ENCODE data around the gene SLFN12L.

The SLFN12L gene

GRCh38 chr17:35548978-35549377 is 11.5 kb upstream of the SLFN12L start:
- no peak overlapping the region for H2AK5ac ChIP-seq (ENCODE audit: low read length)

DNA sequence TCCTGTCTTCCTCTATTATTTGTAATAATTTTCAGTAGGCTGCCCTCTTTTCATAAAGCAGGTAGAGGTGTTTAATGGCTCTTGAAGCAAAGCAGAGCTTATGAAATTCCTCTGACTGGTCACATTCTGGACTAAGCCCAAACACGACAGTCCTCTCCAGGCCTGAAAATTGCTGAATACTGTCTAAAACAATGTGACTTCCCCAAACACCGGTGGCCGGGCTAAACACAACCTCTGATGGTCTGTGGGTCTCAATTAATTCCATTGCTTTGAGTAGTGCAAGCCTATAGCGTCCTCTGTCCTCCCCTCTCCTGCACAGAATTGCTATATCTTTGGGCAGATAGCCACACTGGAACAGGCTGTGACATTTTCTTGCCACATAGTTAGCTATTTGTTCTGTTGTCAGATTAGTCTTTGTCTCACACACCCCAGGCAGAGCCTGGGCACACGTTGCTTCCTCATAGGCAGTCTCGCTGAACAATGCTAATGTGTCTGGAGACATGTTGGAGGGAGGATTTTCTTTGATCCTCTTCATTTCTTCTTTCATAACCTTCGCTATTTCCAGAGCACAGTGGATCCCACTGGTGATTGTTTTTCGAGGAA is 10.8 kb upstream of the SLFN12L start:
- Histone ChIP-seq H2BK15ac (replicated peaks; ENCODE audit: low read depth) (no peak overlapping the region), H3K27ac (ENCODE audit: low read depth, low read length) (no peak overlapping the region), H3K9ac (ENCODE audit: low read length) (no peak overlapping the region), H4K5ac (ENCODE audit: low read length) (no peak overlapping the region), H3K4ac (ENCODE audit: low read depth, low read length) (no peak overlapping the region), H4K8ac (ENCODE audit: low read depth, low read length) (no peak overlapping the region), H3K79me1 (ENCODE audit: low read length) (no peaks in the 10 kb centered on the region), H3K4me1 (ENCODE audit: control insufficient read depth, low read depth, low read length) (no peaks in the 10 kb centered on the region), H3K23ac (ENCODE audit: low read length) (no peak overlapping the region), H2BK120ac (ENCODE audit: low read depth, low read length) (no peak overlapping the region), H2AK5ac (ENCODE audit: low read length) (no peak overlapping the region), H3K18ac (ENCODE audit: low read length) (no peak overlapping the region), H3K4me2 (ENCODE audit: low read length) (no peak overlapping the region), H3K79me2 (ENCODE audit: control insufficient read depth, insufficient read depth, low read length) (no peaks in the 10 kb centered on the region), H3K27me3 (ENCODE audit: insufficient read depth, low read length, poor library complexity) (no peaks in the 10 kb centered on the region), H3K56ac (ENCODE audit: low read length) (no peak overlapping the region), H2BK5ac (ENCODE audit: low read length) (no peak overlapping the region), H3K36me3 (ENCODE audit: control insufficient read depth, insufficient read depth, low read length) (no peaks in the 10 kb centered on the region), H3K4me3 (ENCODE audit: low read length) (no peak overlapping the region)
- no peak for DNase-seq
- no CpG with 5 or more reads among the region's 8 CpGs for WGBS (ENCODE audit: extremely low coverage, insufficient coverage, low lambda C conversion rate)

More at GRCh38 chr17:35548978-35549377, 11.5 kb upstream of the SLFN12L start:
- Histone ChIP-seq H3K27ac (ENCODE audit: low read depth, low read length) (no peak overlapping the region), H3K23ac (ENCODE audit: low read length) (no peak overlapping the region), H2BK15ac (replicated peaks; ENCODE audit: low read depth) (no peak overlapping the region), H3K36me3 (ENCODE audit: control insufficient read depth, insufficient read depth, low read length) (no peaks in the 10 kb centered on the region), H4K8ac (ENCODE audit: low read depth, low read length) (no peak overlapping the region), H3K9ac (ENCODE audit: low read length) (no peak overlapping the region), H3K4me2 (ENCODE audit: low read length) (no peak overlapping the region), H2BK120ac (ENCODE audit: low read depth, low read length) (no peak overlapping the region), H3K4ac (ENCODE audit: low read depth, low read length) (no peak overlapping the region), H4K5ac (ENCODE audit: low read length) (no peak overlapping the region), H2BK5ac (ENCODE audit: low read length) (no peak overlapping the region), H3K18ac (ENCODE audit: low read length) (no peak overlapping the region), H3K79me1 (ENCODE audit: low read length) (no peaks in the 10 kb centered on the region), H3K4me3 (ENCODE audit: low read length) (no peak overlapping the region), H3K4me1 (ENCODE audit: control insufficient read depth, low read depth, low read length) (no peaks in the 10 kb centered on the region), H3K27me3 (ENCODE audit: insufficient read depth, low read length, poor library complexity) (no peaks in the 10 kb centered on the region), H3K56ac (ENCODE audit: low read length) (no peak overlapping the region), H3K79me2 (ENCODE audit: control insufficient read depth, insufficient read depth, low read length) (no peaks in the 10 kb centered on the region)
- WGBS (ENCODE audit: extremely low coverage, insufficient coverage, low lambda C conversion rate), result no CpG with 5 or more reads among the region's 1 CpG
- no peak for DNase-seq

- no peak overlapping the region for H3K23ac ChIP-seq (ENCODE audit: low read length)
- no peak overlapping the region for H3K4me2 ChIP-seq (ENCODE audit: low read length)
- H3K4me3 ChIP-seq (ENCODE audit: low read length), result no peak overlapping the region
- no peaks in the 10 kb centered on the region for H3K36me3 ChIP-seq (ENCODE audit: control insufficient read depth, insufficient read depth, low read length)
- no peak overlapping the region for H3K56ac ChIP-seq (ENCODE audit: low read length)
- no peak for DNase-seq
- H3K27ac ChIP-seq (ENCODE audit: low read depth, low read length), result no peak overlapping the region
- no peaks in the 10 kb centered on the region for H3K79me1 ChIP-seq (ENCODE audit: low read length)
- H3K79me2 ChIP-seq (ENCODE audit: control insufficient read depth, insufficient read depth, low read length), result no peaks in the 10 kb centered on the region
- H4K5ac ChIP-seq (ENCODE audit: low read length), result no peak overlapping the region
- H3K4me1 ChIP-seq (ENCODE audit: control insufficient read depth, low read depth, low read length), result no peaks in the 10 kb centered on the region
- no peaks in the 10 kb centered on the region for H3K27me3 ChIP-seq (ENCODE audit: insufficient read depth, low read length, poor library complexity)
- H3K4ac ChIP-seq (ENCODE audit: low read depth, low read length), result no peak overlapping the region
- H2BK15ac ChIP-seq (replicated peaks; ENCODE audit: low read depth), result no peak overlapping the region
- no peak overlapping the region for H3K18ac ChIP-seq (ENCODE audit: low read length)
- H2BK5ac ChIP-seq (ENCODE audit: low read length), result no peak overlapping the region
- no CpG with 5 or more reads among the region's 1 CpG for WGBS (ENCODE audit: extremely low coverage, insufficient coverage, low lambda C conversion rate)
- H4K8ac ChIP-seq (ENCODE audit: low read depth, low read length), result no peak overlapping the region
- no peak overlapping the region for H2AK5ac ChIP-seq (ENCODE audit: low read length)
- H2BK120ac ChIP-seq (ENCODE audit: low read depth, low read length), result no peak overlapping the region
- H3K9ac ChIP-seq (ENCODE audit: low read length), result no peak overlapping the region
Measured at GRCh38 chr17:35546487-35546886, 9.0 kb upstream of the SLFN12L start.

DNA sequence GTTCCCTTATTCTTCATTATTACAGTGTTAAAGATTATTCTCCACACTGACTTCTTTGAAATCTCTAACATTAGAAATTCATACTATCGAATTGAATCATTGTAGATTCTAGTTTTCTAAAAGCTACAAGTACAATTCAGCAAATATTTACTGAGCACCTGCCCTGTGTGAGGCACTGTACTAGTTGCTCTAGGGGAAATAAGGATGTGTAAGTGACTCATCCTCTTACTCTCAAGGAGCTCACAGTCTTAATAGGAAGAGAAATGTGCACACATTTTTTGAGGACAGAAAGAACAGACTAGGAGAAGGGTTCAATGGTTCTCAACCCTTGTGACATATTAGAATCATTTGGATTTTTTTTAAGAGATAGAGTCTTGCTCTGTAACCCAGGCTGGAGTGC is 7.7 kb upstream of the SLFN12L start:
- H3K18ac ChIP-seq (ENCODE audit: low read length), result no peak overlapping the region
- H4K5ac ChIP-seq (ENCODE audit: low read length), result no peak overlapping the region
- no peak for DNase-seq
- no peaks in the 10 kb centered on the region for H3K4me1 ChIP-seq (ENCODE audit: control insufficient read depth, low read depth, low read length)
- no peaks in the 10 kb centered on the region for H3K27me3 ChIP-seq (ENCODE audit: insufficient read depth, low read length, poor library complexity)
- H2BK15ac ChIP-seq (replicated peaks; ENCODE audit: low read depth), result no peak overlapping the region
- H3K79me1 ChIP-seq (ENCODE audit: low read length), result no peaks in the 10 kb centered on the region
- H3K56ac ChIP-seq (ENCODE audit: low read length), result no peak overlapping the region
- H2BK5ac ChIP-seq (ENCODE audit: low read length), result no peak overlapping the region
- H3K9ac ChIP-seq (ENCODE audit: low read length), result no peak overlapping the region
- H4K8ac ChIP-seq (ENCODE audit: low read depth, low read length), result no peak overlapping the region
- no peak overlapping the region for H2AK5ac ChIP-seq (ENCODE audit: low read length)
- H3K27ac ChIP-seq (ENCODE audit: low read depth, low read length), result no peak overlapping the region
- no peak overlapping the region for H2BK120ac ChIP-seq (ENCODE audit: low read depth, low read length)
- no peak overlapping the region for H3K4me2 ChIP-seq (ENCODE audit: low read length)
- H3K79me2 ChIP-seq (ENCODE audit: control insufficient read depth, insufficient read depth, low read length), result no peaks in the 10 kb centered on the region
- H3K36me3 ChIP-seq (ENCODE audit: control insufficient read depth, insufficient read depth, low read length), result no peaks in the 10 kb centered on the region
- no CpG with 5 or more reads among the region's 1 CpG for WGBS (ENCODE audit: extremely low coverage, insufficient coverage, low lambda C conversion rate)
- no peak overlapping the region for H3K4ac ChIP-seq (ENCODE audit: low read depth, low read length)
- H3K23ac ChIP-seq (ENCODE audit: low read length), result no peak overlapping the region
- no peak overlapping the region for H3K4me3 ChIP-seq (ENCODE audit: low read length)

GRCh38 chr17:35543856-35544255 is 6.4 kb upstream of the SLFN12L start:
- no peak overlapping the region for H3K56ac ChIP-seq (ENCODE audit: low read length)
- H3K4me3 ChIP-seq (ENCODE audit: low read length), result no peak overlapping the region
- no peaks in the 10 kb centered on the region for H3K79me2 ChIP-seq (ENCODE audit: control insufficient read depth, insufficient read depth, low read length)
- DNase-seq, result no peak
- H3K27me3 ChIP-seq (ENCODE audit: insufficient read depth, low read length, poor library complexity), result no peaks in the 10 kb centered on the region
- no peak overlapping the region for H2BK5ac ChIP-seq (ENCODE audit: low read length)
- H3K4ac ChIP-seq (ENCODE audit: low read depth, low read length), result no peak overlapping the region
- H2AK5ac ChIP-seq (ENCODE audit: low read length), result no peak overlapping the region
- no peak overlapping the region for H3K18ac ChIP-seq (ENCODE audit: low read length)
- no peaks in the 10 kb centered on the region for H3K79me1 ChIP-seq (ENCODE audit: low read length)
- H3K36me3 ChIP-seq (ENCODE audit: control insufficient read depth, insufficient read depth, low read length), result no peaks in the 10 kb centered on the region
- H2BK120ac ChIP-seq (ENCODE audit: low read depth, low read length), result no peak overlapping the region
- H2BK15ac ChIP-seq (replicated peaks; ENCODE audit: low read depth), result no peak overlapping the region
- H3K27ac ChIP-seq (ENCODE audit: low read depth, low read length), result no peak overlapping the region
- no peak overlapping the region for H4K8ac ChIP-seq (ENCODE audit: low read depth, low read length)
- no peak overlapping the region for H3K4me2 ChIP-seq (ENCODE audit: low read length)
- H3K23ac ChIP-seq (ENCODE audit: low read length), result no peak overlapping the region
- WGBS (ENCODE audit: extremely low coverage, insufficient coverage, low lambda C conversion rate), result no CpG with 5 or more reads among the region's 1 CpG
- H3K9ac ChIP-seq (ENCODE audit: low read length), result no peak overlapping the region
- H4K5ac ChIP-seq (ENCODE audit: low read length), result no peak overlapping the region
- H3K4me1 ChIP-seq (ENCODE audit: control insufficient read depth, low read depth, low read length), result no peaks in the 10 kb centered on the region

DNA sequence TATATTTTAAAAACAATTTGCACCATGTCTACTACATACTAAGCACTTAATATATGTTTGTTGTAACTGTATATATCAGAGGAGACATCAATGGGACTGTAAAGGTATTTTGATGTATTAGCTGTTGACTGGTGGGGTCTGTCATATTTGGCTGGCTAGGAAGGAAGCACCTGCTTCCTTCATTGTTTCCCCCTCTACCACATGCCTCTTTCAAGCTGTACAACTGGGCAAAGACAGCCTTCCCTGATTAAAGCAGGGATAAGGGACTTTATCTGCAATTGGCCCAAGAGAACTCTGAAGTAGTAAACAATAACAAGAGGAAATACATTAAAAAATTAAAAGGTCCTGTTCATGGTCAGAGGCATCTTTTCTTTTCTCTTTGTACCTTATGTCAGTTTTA is 5.5 kb upstream of the SLFN12L start:
- no peak overlapping the region for H3K4me3 ChIP-seq (ENCODE audit: low read length)
- H3K27ac ChIP-seq (ENCODE audit: low read depth, low read length), result no peak overlapping the region
- H2BK120ac ChIP-seq (ENCODE audit: low read depth, low read length), result no peak overlapping the region
- H3K79me1 ChIP-seq (ENCODE audit: low read length), result no peaks in the 10 kb centered on the region
- H2BK5ac ChIP-seq (ENCODE audit: low read length), result no peak overlapping the region
- H2BK15ac ChIP-seq (replicated peaks; ENCODE audit: low read depth), result no peak overlapping the region
- H3K56ac ChIP-seq (ENCODE audit: low read length), result no peak overlapping the region
- no peak overlapping the region for H4K8ac ChIP-seq (ENCODE audit: low read depth, low read length)
- H3K27me3 ChIP-seq (ENCODE audit: insufficient read depth, low read length, poor library complexity), result no peaks in the 10 kb centered on the region
- no peak overlapping the region for H4K5ac ChIP-seq (ENCODE audit: low read length)
- no peaks in the 10 kb centered on the region for H3K36me3 ChIP-seq (ENCODE audit: control insufficient read depth, insufficient read depth, low read length)
- H3K23ac ChIP-seq (ENCODE audit: low read length), result no peak overlapping the region
- no peak overlapping the region for H3K18ac ChIP-seq (ENCODE audit: low read length)
- H3K4me2 ChIP-seq (ENCODE audit: low read length), result no peak overlapping the region
- H3K79me2 ChIP-seq (ENCODE audit: control insufficient read depth, insufficient read depth, low read length), result no peaks in the 10 kb centered on the region
- H3K9ac ChIP-seq (ENCODE audit: low read length), result no peak overlapping the region
- no peaks in the 10 kb centered on the region for H3K4me1 ChIP-seq (ENCODE audit: control insufficient read depth, low read depth, low read length)
- no peak overlapping the region for H3K4ac ChIP-seq (ENCODE audit: low read depth, low read length)
- H2AK5ac ChIP-seq (ENCODE audit: low read length), result no peak overlapping the region
- no peak for DNase-seq

Data from mesendoderm (in vitro differentiated cells).